Central memory CD8-positive, alpha-beta T cell (primary cell): ENCODE data around the gene S100A14.

Experiments used
- ATAC-seq: fragments of 150-1000 bp; cut with Tn5 transposase; replicated peaks from 2 replicates; pipeline ENCODE4 v1.10.0; 2022; ENCODE audit warnings: mild to moderate bottlenecking, moderate FRiP score, moderate number of reproducible peaks; ENCODE audit not compliant: poor library complexity, severe bottlenecking; ENCODE audit errors: extremely low read depth
- DNase-seq, 2 donors: peaks; one replicate each; pipeline ENCODE4 v3.0.0; 2021; ENCODE audit warnings: low spot score in 2 of 2
- H3K27ac Mint-ChIP-seq: one replicate; pipeline ENCODE4 v1.8.0; 2022; ENCODE audit warnings: low read depth, mild to moderate bottlenecking, moderate library complexity, mixed read lengths
- H3K27me3 Mint-ChIP-seq: one replicate; pipeline ENCODE4 v1.8.0; 2022; ENCODE audit warnings: mixed read lengths
- H3K36me3 Mint-ChIP-seq: one replicate; pipeline ENCODE4 v1.8.0; 2022; ENCODE audit warnings: mild to moderate bottlenecking, moderate library complexity, mixed read lengths; ENCODE audit not compliant: insufficient read depth
- H3K4me1 Mint-ChIP-seq: one replicate; pipeline ENCODE4 v1.8.0; 2022; ENCODE audit warnings: mixed read lengths
- H3K4me3 Mint-ChIP-seq: one replicate; pipeline ENCODE4 v1.8.0; 2022; ENCODE audit warnings: mild to moderate bottlenecking, moderate library complexity, mixed read lengths
- H3K9me3 Mint-ChIP-seq: one replicate; pipeline ENCODE4 v1.8.0; 2022; ENCODE audit warnings: mixed read lengths

Gene S100A14

DNA sequence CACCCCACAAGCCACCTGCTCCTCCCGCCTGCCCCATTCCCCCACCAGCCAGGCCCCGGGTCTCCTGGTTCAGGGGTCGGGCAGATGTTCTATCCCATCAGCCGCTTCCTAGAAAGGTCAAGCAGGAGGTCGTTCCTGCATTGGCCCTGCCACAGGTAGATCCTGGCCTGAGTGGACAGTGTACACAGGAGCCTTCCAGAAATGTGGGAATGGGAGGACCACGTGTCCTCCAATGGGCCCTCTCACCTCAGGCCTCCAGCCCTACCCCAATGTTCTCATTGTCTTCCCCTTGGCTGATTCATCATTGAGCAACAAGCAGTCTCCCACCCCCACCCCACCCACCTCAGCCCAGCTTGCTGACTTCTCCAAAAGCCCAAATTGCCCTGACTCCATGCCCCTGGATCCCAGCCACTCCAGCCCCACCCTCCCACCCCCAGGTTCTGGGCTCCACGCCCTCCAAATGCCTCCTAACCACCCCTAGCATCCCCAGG is 5.3 kb downstream of the S100A14 start:
- H3K4me1 Mint-ChIP-seq = no peaks in the 10 kb centered on the region

GRCh38 chr1:153610334-153610733 is 5.8 kb downstream of the S100A14 start:
- DNase-seq (no peak), ATAC-seq (no peak)
- H3K4me1 Mint-ChIP-seq = no peaks in the 10 kb centered on the region
- no peak overlapping the region for H3K27ac Mint-ChIP-seq
- no peak overlapping the region for H3K4me3 Mint-ChIP-seq
- H3K36me3 Mint-ChIP-seq = peaks cover 5% of the 10 kb centered on the region
- H3K27me3 Mint-ChIP-seq = peaks cover 14% of the 10 kb centered on the region
- no peaks in the 10 kb centered on the region for H3K9me3 Mint-ChIP-seq

More for the DNA sequence above, 5.3 kb downstream of the S100A14 start:
- Mint-ChIP-seq H3K9me3 (no peaks in the 10 kb centered on the region), H3K36me3 (peaks cover 5% of the 10 kb centered on the region), H3K27ac (no peak overlapping the region), H3K4me3 (no peak overlapping the region), H3K27me3 (peaks cover 14% of the 10 kb centered on the region)
- no peak for DNase-seq
- ATAC-seq = no peak

GRCh38 chr1:153609585-153609907 is 6.6 kb downstream of the S100A14 start:
- H3K27ac Mint-ChIP-seq = no peak overlapping the region
- H3K9me3 Mint-ChIP-seq = no peaks in the 10 kb centered on the region
- H3K4me1 Mint-ChIP-seq = no peaks in the 10 kb centered on the region
- peaks cover 5% of the 10 kb centered on the region for H3K36me3 Mint-ChIP-seq
- no peak for DNase-seq
- H3K27me3 Mint-ChIP-seq = peaks cover 10% of the 10 kb centered on the region
- no peak for ATAC-seq
- no peak overlapping the region for H3K4me3 Mint-ChIP-seq

GRCh38 chr1:153608742-153609584 is 7.2 kb downstream of the S100A14 start:
- ATAC-seq (no peak), DNase-seq (no peak)
- H3K36me3 Mint-ChIP-seq = peaks cover 5% of the 10 kb centered on the region
- H3K4me1 Mint-ChIP-seq = no peaks in the 10 kb centered on the region
- H3K27me3 Mint-ChIP-seq = peaks cover 4% of the 10 kb centered on the region
- H3K9me3 Mint-ChIP-seq = no peaks in the 10 kb centered on the region
- H3K4me3 Mint-ChIP-seq = no peak overlapping the region
- no peak overlapping the region for H3K27ac Mint-ChIP-seq

- no peaks in the 10 kb centered on the region for H3K9me3 Mint-ChIP-seq
- H3K36me3 Mint-ChIP-seq = peaks cover 3% of the 10 kb centered on the region
- no peaks in the 10 kb centered on the region for H3K27me3 Mint-ChIP-seq
- no peaks in the 10 kb centered on the region for H3K4me1 Mint-ChIP-seq
- no peak for DNase-seq
- no peak for ATAC-seq
- H3K4me3 Mint-ChIP-seq = no peak overlapping the region
- no peak overlapping the region for H3K27ac Mint-ChIP-seq
Observed at GRCh38 chr1:153608089-153608682, 7.9 kb downstream of the S100A14 start.

DNA sequence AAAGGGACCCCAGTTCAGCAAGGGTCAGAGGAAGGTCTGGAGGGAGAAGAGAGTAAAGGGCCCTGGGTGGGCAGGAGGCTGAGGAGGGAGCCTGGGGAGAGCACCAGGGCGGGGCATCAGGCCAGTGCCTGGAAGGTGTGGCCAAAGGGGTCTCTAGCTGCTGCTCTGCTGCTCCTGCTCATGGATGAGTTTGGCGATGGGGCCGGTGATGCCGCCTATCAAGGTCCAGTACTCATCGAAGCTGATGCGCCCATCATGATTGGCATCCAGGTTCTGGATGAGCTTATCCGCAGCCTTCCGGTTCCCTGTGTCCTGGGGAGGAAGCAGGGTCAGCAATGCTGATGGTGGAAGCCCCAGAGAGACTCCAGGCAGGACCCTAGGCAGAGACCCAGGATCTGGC is 8.7 kb downstream of the S100A14 start:
- no peaks in the 10 kb centered on the region for H3K9me3 Mint-ChIP-seq
- no peak for ATAC-seq
- H3K4me3 Mint-ChIP-seq = no peak overlapping the region
- H3K27me3 Mint-ChIP-seq = no peaks in the 10 kb centered on the region
- DNase-seq = no peak
- H3K36me3 Mint-ChIP-seq = peaks cover 3% of the 10 kb centered on the region
- no peaks in the 10 kb centered on the region for H3K4me1 Mint-ChIP-seq
- no peak overlapping the region for H3K27ac Mint-ChIP-seq

GRCh38 chr1:153606194-153606593 is 9.9 kb downstream of the S100A14 start:
- no peak for ATAC-seq
- no peak for DNase-seq
- no peaks in the 10 kb centered on the region for H3K36me3 Mint-ChIP-seq
- no peaks in the 10 kb centered on the region for H3K9me3 Mint-ChIP-seq
- no peaks in the 10 kb centered on the region for H3K4me1 Mint-ChIP-seq
- H3K4me3 Mint-ChIP-seq = no peak overlapping the region
- H3K27me3 Mint-ChIP-seq = no peaks in the 10 kb centered on the region
- H3K27ac Mint-ChIP-seq = no peak overlapping the region

DNA sequence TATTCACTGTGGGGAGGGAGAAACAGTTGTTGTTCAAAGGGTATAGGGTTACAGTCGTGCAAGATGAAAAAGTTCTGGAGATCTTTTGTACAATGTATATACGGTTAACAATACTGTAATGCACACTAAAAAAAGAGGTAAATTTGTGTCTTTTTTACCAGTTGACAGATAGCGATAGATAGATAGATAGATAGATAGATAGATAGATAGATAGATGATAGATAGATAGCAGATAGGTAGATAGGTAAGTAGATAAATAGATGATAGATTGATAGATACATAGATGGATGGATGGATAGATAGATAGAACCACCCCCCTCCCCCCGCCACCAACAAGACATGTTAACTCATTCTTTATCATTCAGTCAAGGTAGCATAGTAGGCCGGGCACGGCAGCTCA is 13.4 kb downstream of the S100A14 start:
- Mint-ChIP-seq H3K4me3 (no peak overlapping the region), H3K36me3 (no peaks in the 10 kb centered on the region), H3K27ac (no peak overlapping the region), H3K4me1 (no peaks in the 10 kb centered on the region), H3K27me3 (no peaks in the 10 kb centered on the region), H3K9me3 (no peaks in the 10 kb centered on the region)
- DNase-seq (no peak), ATAC-seq (no peak)

GRCh38 chr1:153599847-153600246 is 16.3 kb downstream of the S100A14 start:
- no peak for ATAC-seq
- H3K36me3 Mint-ChIP-seq = no peaks in the 10 kb centered on the region
- no peak for DNase-seq
- H3K4me1 Mint-ChIP-seq = no peaks in the 10 kb centered on the region
- H3K27me3 Mint-ChIP-seq = no peaks in the 10 kb centered on the region
- H3K9me3 Mint-ChIP-seq = no peaks in the 10 kb centered on the region
- no peak overlapping the region for H3K4me3 Mint-ChIP-seq
- no peak overlapping the region for H3K27ac Mint-ChIP-seq

DNA sequence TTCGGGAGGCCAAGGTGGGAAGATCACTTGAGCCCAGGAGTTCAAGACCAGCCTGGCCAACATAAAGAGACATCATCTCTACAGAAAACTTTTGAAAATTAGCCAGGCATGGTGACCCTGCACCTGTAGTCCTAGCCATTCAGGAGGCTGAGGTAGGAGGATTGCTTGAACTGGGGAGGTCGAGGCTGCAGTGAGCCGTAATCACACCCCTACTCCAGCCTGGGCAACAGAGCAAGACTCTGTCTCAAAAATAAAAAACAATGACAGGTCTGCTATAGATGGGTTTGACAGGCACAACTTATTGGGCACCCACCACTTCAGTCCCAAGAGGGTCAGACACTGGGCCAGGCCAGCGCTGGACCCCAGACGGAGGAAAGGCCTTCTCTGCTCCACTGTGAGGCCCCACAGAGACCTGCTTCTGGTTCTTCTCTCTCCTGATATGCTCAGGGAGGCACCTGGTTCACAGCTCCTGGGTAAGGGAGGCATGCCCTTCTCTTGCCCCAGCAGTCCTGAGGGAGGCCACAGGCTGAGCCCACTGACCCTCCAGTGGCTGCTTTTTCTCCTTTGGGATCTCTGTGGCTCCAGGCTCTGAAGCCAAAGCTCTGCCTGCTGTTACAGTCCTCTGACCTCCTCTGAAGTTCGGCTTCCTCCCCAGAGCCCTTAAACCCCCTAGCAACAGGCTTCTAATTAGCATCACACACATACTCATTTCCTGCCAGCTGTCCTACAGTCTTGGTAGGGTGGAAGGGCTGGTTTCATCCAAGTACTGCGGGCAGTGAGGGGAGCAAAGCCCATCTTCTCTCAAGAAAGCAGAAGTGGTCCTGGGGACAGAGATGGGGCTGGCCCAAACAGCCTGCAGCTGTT is 17.6 kb downstream of the S100A14 start:
- Mint-ChIP-seq H3K36me3 (no peaks in the 10 kb centered on the region), H3K4me1 (no peaks in the 10 kb centered on the region), H3K27me3 (no peaks in the 10 kb centered on the region), H3K9me3 (no peaks in the 10 kb centered on the region), H3K27ac (no peak overlapping the region), H3K4me3 (no peak overlapping the region)
- DNase-seq = no peak
- ATAC-seq = peak; percentile 79

- Mint-ChIP-seq H3K4me3 (no peak overlapping the region), H3K4me1 (no peaks in the 10 kb centered on the region), H3K9me3 (no peaks in the 10 kb centered on the region), H3K36me3 (no peaks in the 10 kb centered on the region), H3K27ac (no peak overlapping the region), H3K27me3 (no peaks in the 10 kb centered on the region)
- DNase-seq = no peak
- no peak for ATAC-seq
Observed at GRCh38 chr1:153597206-153597605, 18.9 kb downstream of the S100A14 start.

- Mint-ChIP-seq H3K4me3 (no peak overlapping the region), H3K27me3 (no peaks in the 10 kb centered on the region), H3K4me1 (no peaks in the 10 kb centered on the region), H3K9me3 (no peaks in the 10 kb centered on the region), H3K27ac (no peak overlapping the region), H3K36me3 (no peaks in the 10 kb centered on the region)
- DNase-seq (no peak), ATAC-seq (no peak)
Observed at GRCh38 chr1:153592748-153593147, 23.4 kb downstream of the S100A14 start.
